GM18526 (cell line): Measurements from ENCODE around the gene CXCL9.

Experiments
- POLR2A ChIP-seq: IDR thresholded peaks from 3 replicates; pipeline ENCODE4 v1.6.1; 2011; ENCODE audit not compliant: insufficient read length; ENCODE audit errors: extremely low read depth

CXCL9 gene

GRCh38 chr4:76007089-76007862, at the start of gene CXCL9:
CXCL9 (minus strand) TSS chr4:76007509; CDS start chr4:76007449, 60 bp downstream.
- no peak for TF ChIP-seq POLR2A

GRCh38 chr4:76055421-76055820, 48.1 kb upstream of the CXCL9 start:
- TF ChIP-seq POLR2A: no peak

DNA sequence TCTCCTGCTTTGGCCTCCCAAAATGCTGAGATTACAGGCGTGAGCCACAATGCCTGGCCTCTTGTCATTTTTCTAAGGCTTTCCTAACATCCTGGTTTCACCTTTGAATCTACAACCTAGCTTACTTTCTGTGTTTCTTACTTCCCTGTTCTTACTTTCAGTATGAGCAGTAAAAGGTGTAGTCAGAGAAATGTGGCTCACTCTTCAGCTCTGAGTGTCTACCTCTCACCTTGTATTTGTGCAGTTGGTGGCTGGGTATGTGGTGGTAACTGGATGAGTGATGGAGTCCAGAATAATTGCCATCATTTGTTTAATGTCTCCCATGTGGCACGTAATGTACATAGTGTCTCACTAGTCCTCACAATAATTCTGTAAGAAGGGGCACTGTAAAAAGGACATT, 47.7 kb upstream of the CXCL9 start:
- TF ChIP-seq POLR2A: no peak

GRCh38 chr4:76053730-76054129, 46.4 kb upstream of the CXCL9 start:
- TF ChIP-seq POLR2A: no peak

DNA sequence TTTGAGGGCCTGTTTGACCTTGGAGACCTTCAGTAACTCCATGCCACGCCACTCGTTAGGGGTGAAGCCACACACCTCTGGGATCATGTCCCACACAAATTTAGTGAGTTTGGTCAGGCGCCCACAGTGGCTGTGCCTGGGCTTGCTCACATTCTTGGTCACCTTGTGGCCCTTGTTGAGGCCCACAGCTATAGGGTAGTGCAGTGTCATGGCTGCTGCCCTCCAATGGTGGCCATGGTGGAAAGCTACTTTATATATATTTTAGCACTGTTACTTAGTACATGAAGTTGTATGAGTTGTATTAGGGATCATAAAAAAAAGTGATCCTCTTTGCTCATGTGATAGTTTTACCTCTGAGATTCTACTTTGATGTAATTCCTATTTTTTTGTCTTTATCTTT, 29.5 kb upstream of the CXCL9 start:
- no peak for TF ChIP-seq POLR2A

DNA sequence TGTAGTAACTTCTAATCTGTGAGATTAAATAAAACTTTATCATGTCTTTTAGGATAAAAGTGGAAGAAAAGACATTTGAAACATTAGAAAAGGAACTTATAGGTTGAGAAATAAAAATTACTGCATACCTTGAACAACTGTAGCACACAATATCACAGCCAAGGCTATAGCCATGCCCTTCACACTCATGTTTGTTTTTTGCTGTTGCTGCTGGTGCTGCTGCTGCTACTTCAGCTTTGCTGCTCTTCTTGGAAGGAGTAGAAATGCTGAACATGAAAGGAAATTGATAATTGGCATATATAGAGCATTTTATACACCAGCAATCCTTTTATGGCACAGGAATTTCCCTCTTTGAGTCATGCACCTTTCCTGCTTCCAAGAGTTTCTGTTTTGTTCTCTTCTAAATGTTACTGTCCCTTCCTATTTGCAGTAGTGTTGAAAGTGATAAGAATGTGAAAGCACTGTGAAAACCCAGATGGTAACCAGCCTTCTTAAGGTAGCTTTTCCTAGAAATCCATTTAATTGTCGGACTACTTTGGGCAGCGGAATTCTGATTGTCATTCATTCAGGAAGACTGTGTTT, 28.6 kb upstream of the CXCL9 start, which contains the start of gene CXCL11:
Gene CXCL11, minus strand, starts transcription at position 272 of the 582 bp plus-strand sequence. Its CDS starts 83 bp downstream, at position 189.
- no peak for TF ChIP-seq POLR2A

GRCh38 chr4:76035141-76035540, 27.8 kb upstream of the CXCL9 start:
- TF ChIP-seq POLR2A: no peak

DNA sequence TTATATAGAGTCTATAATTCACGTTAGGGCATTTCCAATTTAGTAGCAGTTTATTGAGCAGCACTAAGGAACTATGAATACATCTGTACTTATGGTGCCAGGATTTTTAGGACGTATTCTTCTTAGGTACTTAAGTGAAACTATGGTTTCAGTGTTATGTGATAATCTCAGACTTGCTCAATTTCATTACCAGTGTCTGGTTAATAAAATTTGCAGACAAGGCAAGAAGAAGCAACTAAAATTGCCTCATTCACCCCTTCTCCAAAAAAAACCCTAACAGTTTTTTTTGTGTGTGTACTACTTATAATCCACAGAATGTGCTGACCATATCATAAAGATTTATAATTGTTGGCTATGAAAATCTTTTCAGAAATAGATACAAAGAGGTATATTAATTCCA, 22.0 kb upstream of the CXCL9 start:
- TF ChIP-seq POLR2A: no peak

- TF ChIP-seq POLR2A: no peak
Observed at GRCh38 chr4:76028350-76028765, 21.0 kb upstream of the CXCL9 start.

GRCh38 chr4:76024065-76024464, 16.8 kb upstream of the CXCL9 start:
- TF ChIP-seq POLR2A: no peak

DNA sequence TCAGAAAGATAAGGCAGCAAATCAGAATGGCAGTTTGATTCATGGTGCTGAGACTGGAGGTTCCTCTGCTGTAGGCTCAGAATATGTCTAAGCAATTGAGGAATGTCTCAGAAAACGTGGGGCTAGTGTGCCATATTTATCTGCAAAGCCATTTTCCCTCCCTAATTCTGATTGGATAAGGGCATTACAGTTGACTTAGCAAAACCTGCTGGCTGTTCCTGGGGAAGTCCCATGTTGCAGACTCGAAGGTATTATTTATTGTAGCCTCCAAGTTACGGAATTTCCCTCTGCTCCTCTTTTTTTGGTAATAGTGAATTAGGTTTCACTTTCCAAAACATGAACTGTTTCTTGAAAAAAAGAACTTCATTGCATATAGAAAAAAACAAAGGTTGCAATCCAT, 16.1 kb upstream of the CXCL9 start, which contains the start of gene CXCL10:
Gene CXCL10, minus strand, starts transcription at position 109 of the 400 bp plus-strand sequence. Its CDS starts 66 bp downstream, at position 43.
- no peak for TF ChIP-seq POLR2A

GRCh38 chr4:76022677-76023076, 15.4 kb upstream of the CXCL9 start:
- no peak for TF ChIP-seq POLR2A

- no peak for TF ChIP-seq POLR2A
Observed at GRCh38 chr4:76022031-76022430, 14.7 kb upstream of the CXCL9 start.

DNA sequence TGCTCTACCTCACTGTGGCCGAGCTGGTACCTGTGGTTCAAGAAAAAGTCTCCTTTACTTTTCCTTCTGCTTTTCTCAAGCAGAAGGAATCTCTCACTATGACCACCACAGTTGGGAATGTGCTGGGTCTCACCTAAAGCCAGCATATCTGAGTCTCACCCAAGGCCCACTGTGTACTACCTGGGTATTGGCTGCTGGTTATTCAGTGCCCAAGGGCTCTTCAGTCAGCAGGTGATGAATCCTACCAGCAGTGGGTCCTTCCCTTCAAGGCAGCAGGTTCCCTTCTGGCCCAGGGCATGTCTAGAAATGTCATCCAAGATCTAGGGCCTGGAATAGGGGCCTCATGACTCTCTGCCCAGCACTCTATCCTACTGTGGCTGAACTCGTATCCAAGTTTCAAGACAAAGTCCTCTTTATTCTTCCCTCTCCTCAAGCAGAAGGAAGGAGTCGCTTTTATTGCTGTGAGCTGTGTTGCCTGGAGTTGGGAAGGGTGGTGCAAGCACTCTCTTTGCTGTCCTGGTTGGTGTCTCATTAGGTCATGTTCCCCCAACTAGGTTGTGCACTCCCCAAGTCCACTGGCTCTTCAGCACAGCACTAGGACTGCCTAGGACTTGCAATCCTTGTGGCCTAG, 9.9 kb upstream of the CXCL9 start:
- TF ChIP-seq POLR2A: no peak

DNA sequence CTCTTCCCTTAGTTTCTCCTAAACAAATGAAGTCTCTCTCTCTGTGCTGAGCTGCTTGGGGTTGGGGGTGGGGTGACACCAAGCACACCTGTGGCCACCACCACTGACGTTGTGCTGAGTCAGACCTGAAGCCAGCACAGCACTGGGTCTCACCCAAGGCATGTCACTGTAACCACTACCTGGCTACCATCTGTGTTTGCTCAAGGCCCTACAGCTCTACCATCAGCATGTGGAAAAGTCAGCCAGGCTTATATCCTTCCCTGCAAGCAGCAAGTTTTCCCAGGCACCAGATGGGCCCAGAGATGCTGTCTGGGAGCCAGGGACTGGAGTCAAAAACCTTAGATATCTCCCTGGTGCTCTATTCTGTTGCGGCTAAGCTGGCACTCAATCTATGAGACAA, 9.1 kb upstream of the CXCL9 start:
- no peak for TF ChIP-seq POLR2A

GRCh38 chr4:76013540-76013939, 6.2 kb upstream of the CXCL9 start:
- TF ChIP-seq POLR2A: no peak

GRCh38 chr4:76012388-76012801, 5.1 kb upstream of the CXCL9 start:
- TF ChIP-seq POLR2A: no peak
